Right atrium auricular region (tissue), 2 donors: ENCODE measurements around the gene WDR70. TPM values are rescaled to one million over a fixed set of nuclear protein-coding genes. Genes with fewer than 3 reads are reported as not detected.
A peak's percentile ranks its signal among the peaks of the same experiment; 100 is the strongest.

Experiments used
- DNase-seq: peaks from one replicate; pipeline ENCODE4 v3.0.0-alpha.2; 2019; ENCODE audit warnings: low spot score
- H3K27ac ChIP-seq, 2 donors: fragments of 200-600 bp; sonication (generic); 1 replicate in 1 of 2; 2 replicates in 1 of 2; pipeline ENCODE4 v1.5.1; 2016 to 2019
- H3K27me3 ChIP-seq, 2 donors: fragments of 200-600 bp; sonication (generic); one replicate each; pipeline versions ENCODE4 v1.5.1 to v1.6.0; 2017 to 2019
- H3K36me3 ChIP-seq: fragments of 200-600 bp; sonication (generic); one replicate; pipeline ENCODE4 v1.5.1; 2016
- H3K4me1 ChIP-seq, 2 donors: fragments of 200-600 bp; sonication (generic); one replicate each; pipeline versions ENCODE4 v1.5.1 to v1.6.0; 2017 to 2019
- H3K4me3 ChIP-seq, 2 donors: fragments of 200-600 bp; sonication (generic); 1 replicate in 1 of 2; 2 replicates in 1 of 2; pipeline ENCODE4 v1.5.1; 2017 to 2019; ENCODE audit warnings: mild to moderate bottlenecking in 1 of 2, moderate library complexity in 1 of 2
- H3K9me3 ChIP-seq, 2 donors: fragments of 200-600 bp; sonication (generic); one replicate each; pipeline ENCODE4 v1.5.1; 2019
- total RNA-seq, 2 donors: library from RNA; depleted of rRNA; stranded (reverse); fragments of >200 nt; gene quantifications; one replicate each; pipeline ENCODE4 v1.1.0, GENCODE V29; 2016
- TF ChIP-seq, protein P1 (sequence below), 2 donors: fragments of 200-600 bp; sonication (generic); IDR thresholded peaks; one replicate each; pipeline ENCODE4 v1.5.1; 2019; ENCODE audit warnings: antibody characterized with exemption in 2 of 2

The WDR70 gene
- total RNA-seq, 2 donors from 2014 or later = 8.2 to 12.2 TPM

DNA sequence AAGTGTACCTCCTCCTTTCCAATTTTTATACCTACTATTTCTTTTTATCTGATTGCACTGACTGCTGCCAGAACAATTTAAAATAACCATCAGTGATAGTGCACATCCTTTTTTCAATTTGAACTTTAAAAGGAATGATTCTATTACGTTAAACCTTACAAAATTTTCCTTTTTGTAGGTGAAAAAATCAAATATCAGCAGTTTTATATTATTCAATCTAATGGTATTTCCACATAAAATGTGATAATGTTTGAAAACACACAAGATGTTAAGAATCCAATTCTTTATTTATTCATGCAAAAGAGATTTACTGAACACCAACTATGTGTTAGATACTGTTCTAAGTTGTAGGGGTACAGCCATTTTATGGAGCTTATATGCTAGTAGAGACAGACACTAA is 355.0 kb downstream of the WDR70 start:
- Histone ChIP-seq H3K9me3 (no peaks in the 10 kb centered on the region), H3K36me3 (no peaks in the 10 kb centered on the region), H3K4me3 (no peak overlapping the region), H3K4me1 (no peaks in the 10 kb centered on the region), H3K27me3 (no peaks in the 10 kb centered on the region), H3K27ac (no peak overlapping the region)
- DNase-seq = no peak
- TF ChIP-seq, protein P1, sequence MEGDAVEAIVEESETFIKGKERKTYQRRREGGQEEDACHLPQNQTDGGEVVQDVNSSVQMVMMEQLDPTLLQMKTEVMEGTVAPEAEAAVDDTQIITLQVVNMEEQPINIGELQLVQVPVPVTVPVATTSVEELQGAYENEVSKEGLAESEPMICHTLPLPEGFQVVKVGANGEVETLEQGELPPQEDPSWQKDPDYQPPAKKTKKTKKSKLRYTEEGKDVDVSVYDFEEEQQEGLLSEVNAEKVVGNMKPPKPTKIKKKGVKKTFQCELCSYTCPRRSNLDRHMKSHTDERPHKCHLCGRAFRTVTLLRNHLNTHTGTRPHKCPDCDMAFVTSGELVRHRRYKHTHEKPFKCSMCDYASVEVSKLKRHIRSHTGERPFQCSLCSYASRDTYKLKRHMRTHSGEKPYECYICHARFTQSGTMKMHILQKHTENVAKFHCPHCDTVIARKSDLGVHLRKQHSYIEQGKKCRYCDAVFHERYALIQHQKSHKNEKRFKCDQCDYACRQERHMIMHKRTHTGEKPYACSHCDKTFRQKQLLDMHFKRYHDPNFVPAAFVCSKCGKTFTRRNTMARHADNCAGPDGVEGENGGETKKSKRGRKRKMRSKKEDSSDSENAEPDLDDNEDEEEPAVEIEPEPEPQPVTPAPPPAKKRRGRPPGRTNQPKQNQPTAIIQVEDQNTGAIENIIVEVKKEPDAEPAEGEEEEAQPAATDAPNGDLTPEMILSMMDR (IDR thresholded peaks at IDR 0.05) = no peak

DNA sequence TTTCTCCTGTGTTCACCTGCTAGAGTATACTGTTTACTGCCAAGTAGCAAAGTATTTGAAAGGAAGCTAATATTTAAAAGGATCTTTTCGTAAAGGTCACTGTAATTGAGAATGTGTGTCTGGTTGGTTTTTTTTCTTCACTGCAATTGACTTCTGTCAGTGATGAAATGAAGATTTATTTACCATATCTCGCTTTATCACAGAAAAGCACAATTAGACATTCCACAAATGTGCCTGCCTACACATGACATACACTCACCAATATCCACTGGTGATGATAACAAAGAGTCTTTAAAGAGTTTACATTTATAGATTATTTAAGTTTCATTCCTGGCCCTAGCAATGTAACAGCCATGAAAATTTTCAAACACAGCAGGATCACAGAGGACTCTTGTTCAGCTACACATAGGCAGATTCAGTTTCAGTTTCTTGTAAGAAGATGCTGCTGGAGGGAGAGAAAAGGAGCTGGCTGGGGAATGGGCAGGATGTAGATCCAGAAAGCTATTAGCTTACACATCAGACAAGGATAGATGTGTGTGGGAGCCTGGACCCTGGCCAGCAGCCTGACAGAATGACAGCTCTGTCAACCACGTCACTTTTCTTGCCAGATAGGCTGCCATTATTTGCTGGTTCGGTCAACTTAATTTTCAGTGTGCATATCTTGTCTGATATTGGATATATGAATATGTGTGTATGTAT is 356.7 kb downstream of the WDR70 start:
- Histone ChIP-seq H3K36me3 (no peaks in the 10 kb centered on the region), H3K4me1 (no peaks in the 10 kb centered on the region), H3K4me3 (no peak overlapping the region), H3K27ac (no peak overlapping the region), H3K27me3 (no peaks in the 10 kb centered on the region), H3K9me3 (no peaks in the 10 kb centered on the region)
- no peak for DNase-seq
- TF ChIP-seq, protein P1 (IDR thresholded peaks at IDR 0.05) = no peak

DNA sequence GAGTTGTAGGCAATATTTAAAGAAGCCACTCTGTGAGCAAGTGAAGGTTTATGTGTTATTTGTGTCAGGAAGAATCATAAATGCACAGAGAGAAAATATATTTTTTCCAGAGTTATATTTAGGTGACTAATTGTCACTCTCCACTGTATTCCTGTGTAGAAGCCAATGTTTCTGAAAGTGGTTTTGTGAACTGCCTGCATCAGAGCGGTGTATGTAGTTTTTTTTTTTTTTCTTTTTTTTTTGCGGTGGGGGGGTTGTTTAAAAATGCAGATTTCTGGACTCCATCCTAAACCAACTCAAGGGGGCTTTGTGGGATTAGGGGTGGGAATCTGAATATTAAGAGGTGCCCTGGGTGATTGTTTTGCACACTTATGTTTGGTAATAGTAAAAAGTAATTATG is 357.3 kb downstream of the WDR70 start:
- no peak overlapping the region for H3K27ac ChIP-seq

DNA sequence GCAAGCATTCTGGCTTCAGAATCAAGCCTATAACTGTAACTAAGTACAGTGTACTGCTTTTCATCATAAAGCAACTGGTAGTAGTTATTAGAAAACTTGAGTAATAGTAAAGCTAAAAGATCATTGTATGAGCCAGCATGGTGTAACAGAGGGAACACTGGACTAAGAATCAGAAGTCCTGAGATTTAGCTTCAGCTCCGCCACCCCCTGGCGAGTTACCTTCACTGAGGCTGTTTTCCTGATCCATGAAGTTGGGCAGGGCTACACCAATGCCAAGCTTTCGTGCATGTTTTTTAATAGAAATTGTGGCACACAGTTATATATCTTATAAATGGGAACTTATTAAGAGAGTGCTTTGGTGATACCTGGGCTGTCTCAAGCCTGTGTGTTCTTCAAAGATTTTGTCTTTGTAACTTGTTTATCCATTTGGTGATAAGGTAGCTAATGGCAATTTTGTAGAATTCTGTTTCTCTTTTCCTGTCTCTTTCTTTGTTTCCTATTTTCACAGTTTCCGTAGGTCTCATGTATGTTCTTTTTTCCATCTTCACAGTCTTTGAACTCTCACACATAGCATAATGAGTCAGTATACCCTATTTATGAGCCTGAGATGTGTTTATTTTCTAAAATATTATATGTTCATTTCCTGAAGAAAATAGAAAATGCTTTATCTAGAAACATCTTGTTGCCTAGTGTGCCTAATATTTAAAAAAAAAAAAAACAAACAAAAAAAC is 358.4 kb downstream of the WDR70 start:
- no peak overlapping the region for H3K27ac ChIP-seq
- DNase-seq = no peak
- H3K27me3 ChIP-seq = no peaks in the 10 kb centered on the region
- H3K4me3 ChIP-seq = no peak overlapping the region
- no peaks in the 10 kb centered on the region for H3K9me3 ChIP-seq
- no peaks in the 10 kb centered on the region for H3K36me3 ChIP-seq
- H3K4me1 ChIP-seq = no peaks in the 10 kb centered on the region
- TF ChIP-seq, protein P1 (IDR thresholded peaks at IDR 0.05) = no peak

More for the DNA sequence above, 357.3 kb downstream of the WDR70 start:
- H3K27me3 ChIP-seq = no peaks in the 10 kb centered on the region
- TF ChIP-seq, protein P1 (IDR thresholded peaks at IDR 0.05) = no peak
- no peaks in the 10 kb centered on the region for H3K36me3 ChIP-seq
- H3K4me3 ChIP-seq = no peak overlapping the region
- no peaks in the 10 kb centered on the region for H3K9me3 ChIP-seq
- H3K4me1 ChIP-seq = no peaks in the 10 kb centered on the region
- no peak for DNase-seq

DNA sequence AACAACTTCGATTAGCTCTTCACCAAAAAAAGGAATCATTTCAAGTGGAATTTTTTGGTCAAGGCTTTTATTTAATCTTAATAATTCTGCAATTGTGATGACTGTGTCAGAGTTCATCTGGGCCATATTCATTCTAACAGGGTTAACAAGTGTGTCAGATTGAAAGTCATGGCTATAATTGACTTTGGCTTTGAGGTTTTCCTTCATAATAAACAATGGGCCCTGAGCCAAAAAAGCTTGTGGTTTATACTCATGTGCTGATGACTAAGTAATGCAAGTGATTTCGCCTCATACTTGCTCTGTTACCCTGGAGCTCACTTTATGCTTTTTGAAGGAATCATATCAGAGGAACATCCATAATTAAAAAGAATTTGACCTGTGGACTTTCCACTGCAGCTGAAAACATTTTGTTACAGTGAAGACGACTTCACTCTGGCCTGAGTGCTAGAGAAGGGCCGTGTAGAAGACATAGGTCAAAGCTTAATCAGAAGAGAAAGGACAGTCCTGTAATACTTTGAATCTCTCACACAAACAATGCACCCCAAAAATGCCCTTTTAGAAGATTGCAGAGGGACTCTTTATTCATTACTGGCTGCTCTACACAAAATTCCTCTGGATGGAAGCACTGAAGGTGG is 359.1 kb downstream of the WDR70 start:
- TF ChIP-seq, protein P1 (IDR thresholded peaks at IDR 0.05) = no peak
- peak overlapping the region in 1 of 2 donors; percentile 36 for H3K27ac ChIP-seq
- H3K4me3 ChIP-seq = no peak overlapping the region
- no peaks in the 10 kb centered on the region for H3K9me3 ChIP-seq
- H3K27me3 ChIP-seq = no peaks in the 10 kb centered on the region
- no peaks in the 10 kb centered on the region for H3K36me3 ChIP-seq
- no peak for DNase-seq
- no peaks in the 10 kb centered on the region for H3K4me1 ChIP-seq
